GM12878 (cell line): ENCODE measurements around the gene DAAM2. TPM values are rescaled to one million over a fixed set of nuclear protein-coding genes. Genes with fewer than 3 reads are reported as not detected.

Experiments
- ATAC-seq: fragments of 200-7000 bp; cut with Tn5 transposase; 3 replicates; pipeline ENCODE4 v1.9.1; 2020; ENCODE audit warnings: mild to moderate bottlenecking, moderate library complexity
- BruUV-seq: library from RNA; stranded (reverse); fragments of 400-500 nt; replicated peaks from 2 replicates; lab custom pipeline; 2021; lab: Mats Ljungman, UMichigan
- CTCF ChIA-PET: fragments of 300-600 bp; sonication (Branson Sonifier 250); formaldehyde crosslinking; extraction: SDS; loops from one replicate; lab custom pipeline; 2021; ENCODE audit warnings: inconsistent platforms; lab: Yijun Ruan, JAX
- POLR2A ChIA-PET: fragments of 350-600 bp; formaldehyde crosslinking; extraction: SDS; loops from one replicate; lab custom pipeline; 2021; ENCODE audit warnings: inconsistent platforms; lab: Charles Lee
- RAD21 ChIA-PET: fragments of 300-600 bp; sonication (Branson Sonifier 250); formaldehyde crosslinking; loops from one replicate; lab custom pipeline; 2023; ENCODE audit warnings: antibody characterized with exemption; ENCODE audit not compliant: unreplicated experiment; lab: Charles Lee
- SMC1A ChIA-PET: fragments of 300-600 bp; sonication (Branson Sonifier 250); formaldehyde crosslinking; loops from one replicate; lab custom pipeline; 2023; ENCODE audit not compliant: unreplicated experiment, uncharacterized antibody; lab: Charles Lee
- DNase-seq: peaks from one replicate; pipeline ENCODE4 v3.0.0-alpha.2; 2011; ENCODE audit warnings: low read depth, low spot score
- FAIRE-seq: peaks from 3 replicates; lab custom pipeline; 2011; peaks lifted over from hg19 to GRCh38; lab: Jason Lieb, UNC
- H2AFZ ChIP-seq: 2 replicates; pipeline ENCODE4 v1.6.0; 2011; ENCODE audit warnings: low read depth, low read length, control low read depth; ENCODE audit not compliant: control insufficient read depth
- H3K27ac ChIP-seq: 2 replicates; pipeline ENCODE4 v1.5.1; 2011; ENCODE audit warnings: control low read depth; ENCODE audit not compliant: control insufficient read depth, insufficient read depth
- H3K27me3 ChIP-seq, 2 experiments: replicated peaks in 1 of 2; 2 replicates each; pipeline versions ENCODE4 v1.6.0 to v1.6.1; 2011; ENCODE audit warnings: low read length in 1 of 2; ENCODE audit not compliant: control insufficient read depth in 2 of 2, insufficient read depth in 2 of 2
- H3K36me3 ChIP-seq, 2 experiments: 2 replicates each; pipeline ENCODE4 v1.5.1; 2011; ENCODE audit warnings: low read length in 1 of 2; ENCODE audit not compliant: control insufficient read depth in 2 of 2, insufficient read depth in 2 of 2
- H3K4me1 ChIP-seq: 2 replicates; pipeline ENCODE4 v1.6.1; 2011; ENCODE audit warnings: mild to moderate bottlenecking, low read length, moderate library complexity, mixed read lengths; ENCODE audit not compliant: control insufficient read depth, insufficient read depth
- H3K4me2 ChIP-seq: 2 replicates; pipeline ENCODE4 v1.6.0; 2011; ENCODE audit warnings: control low read depth; ENCODE audit not compliant: control insufficient read depth, insufficient read depth
- H3K4me3 ChIP-seq: fragments of 200-600 bp; sonication (generic); 2 replicates; pipeline ENCODE4 v1.5.1; 2016
- H3K79me2 ChIP-seq: 2 replicates; pipeline ENCODE4 v1.6.0; 2011; ENCODE audit warnings: low read length; ENCODE audit not compliant: control insufficient read depth, insufficient read depth
- H3K9ac ChIP-seq: 2 replicates; pipeline ENCODE4 v1.8.0; 2011; ENCODE audit warnings: low read length, control low read depth, mixed read lengths; ENCODE audit not compliant: control insufficient read depth, insufficient read depth
- H3K9me3 ChIP-seq: replicated peaks from 3 replicates; pipeline ENCODE4 v1.5.1; 2011; ENCODE audit warnings: mild to moderate bottlenecking, low read length; ENCODE audit not compliant: control insufficient read depth, insufficient read depth
- H4K20me1 ChIP-seq: 2 replicates; pipeline ENCODE4 v1.6.0; 2011; ENCODE audit not compliant: control insufficient read depth, insufficient read depth
- CBX5 ChIP-seq: sonication (generic); IDR thresholded peaks from 2 replicates; pipeline ENCODE4 v1.6.1; 2016; ENCODE audit warnings: low read depth, moderate library complexity, mild to moderate bottlenecking, inconsistent platforms
- HDAC2 ChIP-seq: fragments of 200-600 bp; sonication (generic); IDR thresholded peaks from 2 replicates; pipeline ENCODE4 v1.6.1; 2017
- ZBTB11 ChIP-seq: fragments of 450-650 bp; formaldehyde crosslinking; IDR thresholded peaks from 2 replicates; pipeline ENCODE4 v1.5.0; 2022; ENCODE audit warnings: mild to moderate bottlenecking, missing genetic modification characterization
- WGBS: methylation state at CpG from one replicate; pipeline ENCODE4 v1.1.6; 2016; ENCODE audit warnings: low lambda C conversion rate; ENCODE audit not compliant: insufficient replicate concordance, insufficient coverage; ENCODE audit errors: missing lambda C conversion rate; 5-methylcytosine and 5-hydroxymethylcytosine counted together
- in situ Hi-C: fragments of 300-500 bp; cut with MboI; formaldehyde crosslinking; loops from 9 replicates; pipeline ENCODE4 v1.14.3; 2018; ENCODE audit warnings: mixed read lengths
- intact Hi-C: fragments of 100-400 bp; cut with micrococcal nuclease; formaldehyde crosslinking; loops from one replicate; pipeline ENCODE4 v1.14.2; 2022; ENCODE audit not compliant: unreplicated experiment
- polyA plus RNA-seq, 11 experiments: library from polyadenylated mRNA; depleted of rRNA in 4 of 11; unstranded in 6 of 11; stranded (reverse) in 5 of 11; fragments of >200 nt; fragmentation: Nextera tagmentation in 4 of 11; fragmentation: Illumina TruSeq in 1 of 11; extraction: Ambion mirVana in 4 of 11; extraction: Trizol in 1 of 11; gene quantifications; 1 replicate in 1 of 11; 2 replicates in 10 of 11; pipeline versions ENCODE4 v1.2.1 to v1.2.3, GENCODE V29; 2011 to 2016; ENCODE audit warnings: inconsistent platforms in 2 of 11, missing spikeins in 2 of 11, low read depth in 1 of 11
- total RNA-seq, 4 experiments: library from RNA; depleted of rRNA in 3 of 4; stranded (reverse); fragments of >200 nt in 3 of 4; fragmentation: Illumina TruSeq in 1 of 4; extraction: Trizol in 1 of 4; gene quantifications; 2 replicates each; pipeline versions ENCODE4 v1.2.1 to v1.2.3, GENCODE V29; 2013 to 2021
- TF ChIP-seq, protein P1 (sequence below): IDR thresholded peaks from 2 replicates; pipeline ENCODE4 v1.6.1; 2012; ENCODE audit warnings: low read length, inconsistent platforms

Gene DAAM2
- total and polyA plus RNA-seq, 10 of the 15 experiments (the other 5 are each of a cell fraction or from before 2014, with no cell fraction given): 0.05 to 0.22 TPM; not detected in 8

GRCh38 chr6:39812496-39812852 lies 20.3 kb downstream of the DAAM2 start:
- intact Hi-C loops: no loop called here
- CTCF ChIA-PET: interaction anchor here (0.6 to 2.9 kb wide), 4 partner anchors 12 to 450 kb away, joined by 3 to 12 read pairs (median 4); no protein-coding TSS in a partner anchor
- SMC1A ChIA-PET: interaction anchor here (0.8 to 1.7 kb wide), 5 partner anchors 11 to 166 kb away, joined by 3 to 7 read pairs (median 3); no protein-coding TSS in a partner anchor

More at GRCh38 chr6:39812496-39812852, 20.3 kb downstream of the DAAM2 start:
- no peak overlapping the region for H3K9ac ChIP-seq
- no peaks in the 10 kb centered on the region for H3K79me2 ChIP-seq
- in situ Hi-C loops: no loop called here
- DNase-seq: no peak
- peaks cover 3% of the 10 kb centered on the region; the same call in 1 of the 2 replicates for H3K4me1 ChIP-seq
- H3K36me3 ChIP-seq: no peaks in the 10 kb centered on the region
- no peak for FAIRE-seq
- ATAC-seq: no peak
- no peak overlapping the region for H3K4me2 ChIP-seq
- H3K27ac ChIP-seq: no peak overlapping the region
- no peaks in the 10 kb centered on the region for H3K27me3 ChIP-seq
- 53% methylated on average over 2 of the region's 2 CpGs for WGBS
- no peak overlapping the region for H2AFZ ChIP-seq
- no TSS peak for BruUV-seq
- no peaks in the 10 kb centered on the region for H3K9me3 ChIP-seq
- TF ChIP-seq CBX5: no peak
- TF ChIP-seq, protein P1, sequence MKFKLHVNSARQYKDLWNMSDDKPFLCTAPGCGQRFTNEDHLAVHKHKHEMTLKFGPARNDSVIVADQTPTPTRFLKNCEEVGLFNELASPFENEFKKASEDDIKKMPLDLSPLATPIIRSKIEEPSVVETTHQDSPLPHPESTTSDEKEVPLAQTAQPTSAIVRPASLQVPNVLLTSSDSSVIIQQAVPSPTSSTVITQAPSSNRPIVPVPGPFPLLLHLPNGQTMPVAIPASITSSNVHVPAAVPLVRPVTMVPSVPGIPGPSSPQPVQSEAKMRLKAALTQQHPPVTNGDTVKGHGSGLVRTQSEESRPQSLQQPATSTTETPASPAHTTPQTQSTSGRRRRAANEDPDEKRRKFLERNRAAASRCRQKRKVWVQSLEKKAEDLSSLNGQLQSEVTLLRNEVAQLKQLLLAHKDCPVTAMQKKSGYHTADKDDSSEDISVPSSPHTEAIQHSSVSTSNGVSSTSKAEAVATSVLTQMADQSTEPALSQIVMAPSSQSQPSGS: no peak
- TF ChIP-seq ZBTB11 (CRISPR knock-in tag): no peak
- TF ChIP-seq HDAC2: no peak
- POLR2A ChIA-PET: no interaction called here
- no peaks in the 10 kb centered on the region for H4K20me1 ChIP-seq
- RAD21 ChIA-PET: interaction anchor here (2.0 kb wide), 1 partner anchor 11 kb away, joined by 7 read pairs; no protein-coding TSS in a partner anchor
- no peak overlapping the region for H3K4me3 ChIP-seq
